ENCODE measurements around the gene TLCD1. TPM values are rescaled to one million over a fixed set of nuclear protein-coding genes. Genes with fewer than 3 reads are reported as not detected.

Gene TLCD1, protein sequence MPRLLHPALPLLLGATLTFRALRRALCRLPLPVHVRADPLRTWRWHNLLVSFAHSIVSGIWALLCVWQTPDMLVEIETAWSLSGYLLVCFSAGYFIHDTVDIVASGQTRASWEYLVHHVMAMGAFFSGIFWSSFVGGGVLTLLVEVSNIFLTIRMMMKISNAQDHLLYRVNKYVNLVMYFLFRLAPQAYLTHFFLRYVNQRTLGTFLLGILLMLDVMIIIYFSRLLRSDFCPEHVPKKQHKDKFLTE
- total RNA-seq (1 to 10 TPM in 4 of 5 donors, not detected in 1; 1.2 to 1.8 (median 1.3) TPM), total RNA-seq (0.20 to 17.7 (median 0.73) reads per million in 29 experiments)
- 0.35 TPM for total RNA-seq (2013)

DNA sequence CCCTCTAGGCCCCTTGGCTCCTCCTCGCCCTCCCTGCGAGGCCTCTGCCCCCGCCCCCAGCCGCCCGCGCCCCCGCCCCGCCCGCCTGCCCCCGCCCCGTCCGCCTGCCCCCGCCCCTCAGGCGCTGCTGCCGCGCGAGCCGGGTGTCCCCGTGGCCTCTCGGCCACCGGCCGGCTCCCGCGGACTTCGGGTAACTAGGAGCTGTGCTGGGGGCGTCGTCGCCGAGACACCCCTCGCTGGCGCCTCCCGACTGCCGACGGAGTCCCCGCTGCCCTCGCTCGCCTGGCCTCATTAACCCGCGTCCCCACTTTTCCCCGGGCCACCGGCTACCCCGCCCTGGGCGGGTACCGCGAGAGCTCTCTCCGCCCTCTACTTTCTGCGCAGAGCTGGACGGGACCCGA lies at the start of gene TLCD1:
TLCD1 (minus strand) TSS at position 8 of the 401 bp plus-strand sequence. CDS start 136 bp downstream, outside the sequence.
- peak within 1 kb of the TSS; percentile 96 to 99 for H3K27ac Mint-ChIP-seq
- no peaks in the 10 kb centered on the region for H3K27me3 Mint-ChIP-seq
- ATAC-seq (replicated peaks in 1 of 4) (peak; percentile 34 to 39 (median 36)), DNase-seq (peak in 27 of 35 experiments; percentile 38 to 78 (median 55))
- ChIA-PET CTCF (interaction anchor here (0.6 to 4.2 kb wide), 23 partner anchors 14 to 1061 kb away, joined by 3 to 197 read pairs (median 7); partner anchors contain the start of genes PHF12 (in 1 of the 2) and TRAF4 (in 1 of the 2)), POLR2A (interaction anchor here (0.6 to 1.6 kb wide), 5 partner anchors 18 to 568 kb away, joined by 3 to 9 read pairs (median 7); partner anchors contain the start of genes FAM222B (in 1 of the 2) and NUFIP2 (in 1 of the 2))
- under 1% methylated on average over 49 of the region's 49 CpGs for WGBS (ENCODE audit: insufficient coverage)
- H3K9me3 Mint-ChIP-seq = no peaks in the 10 kb centered on the region
- peak within 1 kb of the TSS; percentile 86 to 87 for H3K4me3 ChIP-seq (ENCODE audit: control insufficient read depth in 1 of 2, extremely low read depth in 1 of 2, low read length in 1 of 2)
- peaks cover 19% of the 10 kb centered on the region for H3K36me3 Mint-ChIP-seq
- H3K27ac ChIP-seq (ENCODE audit: low read length) = peak within 1 kb of the TSS; percentile 100
- peaks cover 19 to 61% of the 10 kb centered on the region in 2 experiments for H3K4me1 ChIP-seq (ENCODE audit: control insufficient read depth in 1 of 2, extremely low read depth in 1 of 2, insufficient read depth in 2 of 2, low read length in 2 of 2)
- H3K9me3 ChIP-seq = no peaks in the 10 kb centered on the region
- peaks cover 9 to 36% of the 10 kb centered on the region in 2 donors for H3K36me3 ChIP-seq (ENCODE audit: control insufficient read depth in 2 of 2, extremely low read depth in 1 of 2, insufficient read depth in 1 of 2, low read length in 1 of 2)
- no peaks in the 10 kb centered on the region for H3K27me3 ChIP-seq (replicated peaks in 1 of 2; ENCODE audit: control insufficient read depth in 2 of 2, extremely low read depth in 1 of 2, insufficient read depth in 2 of 2, low read length in 1 of 2)
- peaks cover 53 to 65% (median 61%) of the 10 kb centered on the region in 3 donors for H3K4me1 Mint-ChIP-seq
- peak within 1 kb of the TSS; percentile 93 to 100 (median 95) for H3K4me3 Mint-ChIP-seq

GRCh38 chr17:28774206-28774605 lies 48.2 kb upstream of the TLCD1 start:
- Histone ChIP-seq H3K27ac (ENCODE audit: low read length) (no peak overlapping the region), H3K9me3 (no peaks in the 10 kb centered on the region), H3K36me3 (ENCODE audit: control insufficient read depth in 2 of 2, extremely low read depth in 1 of 2, insufficient read depth in 1 of 2, low read length in 1 of 2) (peaks cover 0 to 4% of the 10 kb centered on the region in 2 donors), H3K4me3 (ENCODE audit: control insufficient read depth in 1 of 2, extremely low read depth in 1 of 2, low read length in 1 of 2) (no peak overlapping the region), H3K27me3 (replicated peaks in 1 of 2; ENCODE audit: control insufficient read depth in 2 of 2, extremely low read depth in 1 of 2, insufficient read depth in 2 of 2, low read length in 1 of 2) (no peaks in the 10 kb centered on the region), H3K4me1 (ENCODE audit: control insufficient read depth in 1 of 2, extremely low read depth in 1 of 2, insufficient read depth in 2 of 2, low read length in 2 of 2) (peaks cover 3 to 11% of the 10 kb centered on the region in 2 experiments)
- 97% methylated on average over 3 of the region's 3 CpGs for WGBS (ENCODE audit: insufficient coverage)
- no peak overlapping the region for H3K27ac Mint-ChIP-seq
- ATAC-seq (replicated peaks in 1 of 4) (no peak), DNase-seq (no peak)
- no peak overlapping the region for H3K4me3 Mint-ChIP-seq
- no peaks in the 10 kb centered on the region for H3K9me3 Mint-ChIP-seq
- CTCF ChIA-PET = interaction anchor here in 1 of 2 donors (0.5 to 2.4 kb wide), 3 partner anchors 11 to 57 kb away, joined by 3 to 13 read pairs (median 8); no protein-coding TSS in a partner anchor
- peaks cover 4% of the 10 kb centered on the region for H3K36me3 Mint-ChIP-seq
- no peaks in the 10 kb centered on the region for H3K27me3 Mint-ChIP-seq
- POLR2A ChIA-PET = interaction anchor here in 1 of 2 donors (0.7 kb wide), 2 partner anchors 354 to 1290 kb away, joined by 4 to 6 read pairs; no protein-coding TSS in a partner anchor
- peaks cover 30 to 36% (median 31%) of the 10 kb centered on the region in 3 donors for H3K4me1 Mint-ChIP-seq

DNA sequence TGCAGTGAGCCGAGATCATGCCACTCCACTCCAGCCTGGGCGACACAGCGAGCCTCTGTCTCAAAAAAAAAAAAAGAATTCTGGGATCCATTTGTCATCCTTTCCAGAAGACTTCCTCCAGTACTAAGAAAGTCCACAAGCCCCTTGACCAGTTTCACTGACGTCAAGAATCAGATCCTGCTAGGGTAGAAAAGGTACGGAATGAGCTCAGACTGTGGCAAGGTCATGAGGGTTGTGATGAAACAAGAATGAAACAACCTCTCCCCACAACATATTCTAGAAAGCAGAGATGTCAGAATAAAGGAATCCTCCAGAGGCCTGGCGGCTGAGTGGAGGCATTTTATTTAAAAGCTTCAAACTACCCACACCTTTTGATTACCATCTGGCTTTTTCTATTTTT lies 47.7 kb upstream of the TLCD1 start:
- no peaks in the 10 kb centered on the region for H3K27me3 Mint-ChIP-seq
- Histone ChIP-seq H3K4me1 (ENCODE audit: control insufficient read depth in 1 of 2, extremely low read depth in 1 of 2, insufficient read depth in 2 of 2, low read length in 2 of 2) (peaks cover 3 to 11% of the 10 kb centered on the region in 2 experiments), H3K36me3 (ENCODE audit: control insufficient read depth in 2 of 2, extremely low read depth in 1 of 2, insufficient read depth in 1 of 2, low read length in 1 of 2) (peaks cover 0 to 4% of the 10 kb centered on the region in 2 donors), H3K4me3 (ENCODE audit: control insufficient read depth in 1 of 2, extremely low read depth in 1 of 2, low read length in 1 of 2) (no peak overlapping the region), H3K27ac (ENCODE audit: low read length) (no peak overlapping the region), H3K27me3 (replicated peaks in 1 of 2; ENCODE audit: control insufficient read depth in 2 of 2, extremely low read depth in 1 of 2, insufficient read depth in 2 of 2, low read length in 1 of 2) (no peaks in the 10 kb centered on the region), H3K9me3 (no peaks in the 10 kb centered on the region)
- no peaks in the 10 kb centered on the region for H3K9me3 Mint-ChIP-seq
- CTCF ChIA-PET = interaction anchor here (0.5 to 2.4 kb wide), 6 partner anchors 10 to 121 kb away, joined by 3 to 13 read pairs (median 6); no protein-coding TSS in a partner anchor
- H3K27ac Mint-ChIP-seq = no peak overlapping the region
- no peak for DNase-seq
- H3K4me1 Mint-ChIP-seq = peaks cover 26 to 31% (median 27%) of the 10 kb centered on the region in 3 donors
- no peak overlapping the region for H3K4me3 Mint-ChIP-seq
- ATAC-seq (replicated peaks in 1 of 4) = no peak
- 100% methylated on average over 3 of the region's 6 CpGs for WGBS (ENCODE audit: insufficient coverage)
- no peaks in the 10 kb centered on the region for H3K36me3 Mint-ChIP-seq
- POLR2A ChIA-PET = interaction anchor here (0.6 to 0.7 kb wide), 3 partner anchors 19 to 1290 kb away, joined by 3 to 6 read pairs (median 4); no protein-coding TSS in a partner anchor

- ChIA-PET POLR2A (interaction anchor here in 1 of 2 donors (1.0 kb wide), 1 partner anchor 37 kb away, joined by 3 read pairs; no protein-coding TSS in a partner anchor), CTCF (interaction anchor here (0.6 to 3.0 kb wide), 10 partner anchors 10 to 152 kb away, joined by 3 to 22 read pairs (median 4); partner anchors contain the start of genes DHRS13 (in 1 of the 2), FAM222B (in 1 of the 2), FLOT2 (in 1 of the 2) and NEK8 (in 1 of the 2))
- Mint-ChIP-seq H3K27me3 (no peaks in the 10 kb centered on the region), H3K27ac (no peak overlapping the region), H3K4me3 (no peak overlapping the region), H3K36me3 (peaks cover 8% of the 10 kb centered on the region), H3K9me3 (no peaks in the 10 kb centered on the region), H3K4me1 (peaks cover 4 to 13% (median 7%) of the 10 kb centered on the region in 3 donors)
- Histone ChIP-seq H3K27me3 (replicated peaks in 1 of 2; ENCODE audit: control insufficient read depth in 2 of 2, extremely low read depth in 1 of 2, insufficient read depth in 2 of 2, low read length in 1 of 2) (no peaks in the 10 kb centered on the region), H3K9me3 (no peaks in the 10 kb centered on the region), H3K4me1 (ENCODE audit: control insufficient read depth in 1 of 2, extremely low read depth in 1 of 2, insufficient read depth in 2 of 2, low read length in 2 of 2) (no peaks in the 10 kb centered on the region), H3K36me3 (ENCODE audit: control insufficient read depth in 2 of 2, extremely low read depth in 1 of 2, insufficient read depth in 1 of 2, low read length in 1 of 2) (peaks cover 3 to 29% of the 10 kb centered on the region in 2 donors), H3K27ac (ENCODE audit: low read length) (no peak overlapping the region), H3K4me3 (ENCODE audit: control insufficient read depth in 1 of 2, extremely low read depth in 1 of 2, low read length in 1 of 2) (no peak overlapping the region)
- no peak for ATAC-seq (replicated peaks in 1 of 4)
- no peak for DNase-seq
- 88% methylated on average over 3 of the region's 4 CpGs for WGBS (ENCODE audit: insufficient coverage)
These were observed 39.0 kb upstream of the TLCD1 start for GRCh38 chr17:28765038-28765437.

DNA sequence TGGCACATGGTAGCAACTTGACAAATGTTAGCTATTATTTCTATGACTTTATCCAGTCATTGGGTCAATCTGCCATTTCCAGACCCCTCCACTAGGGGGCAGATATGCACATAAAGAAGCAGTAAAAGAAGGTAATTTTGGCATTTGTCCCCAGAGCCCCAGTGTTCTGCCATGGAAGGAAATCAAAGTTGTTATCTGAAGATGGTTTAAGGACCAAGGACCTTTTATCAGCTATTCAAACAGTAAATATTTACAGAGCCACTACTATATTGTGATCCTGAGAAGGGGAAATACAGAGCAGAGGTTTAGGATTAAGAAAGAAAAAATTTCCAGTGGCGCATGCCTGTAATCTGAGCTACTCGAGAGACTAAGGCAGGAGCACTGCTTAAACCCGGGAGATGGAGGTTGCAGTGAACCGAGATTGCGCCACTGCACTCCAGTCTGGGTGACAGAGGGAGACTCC lies 37.8 kb upstream of the TLCD1 start:
- Mint-ChIP-seq H3K36me3 (peaks cover 16% of the 10 kb centered on the region), H3K4me1 (peaks cover 3 to 6% (median 4%) of the 10 kb centered on the region in 3 donors), H3K9me3 (no peaks in the 10 kb centered on the region), H3K27me3 (no peaks in the 10 kb centered on the region), H3K27ac (peak overlapping the region; percentile 53 to 73), H3K4me3 (no peak overlapping the region)
- ATAC-seq (replicated peaks in 1 of 4) (peak; percentile 61 to 82 (median 75)), DNase-seq (peak; percentile 31 to 84 (median 70))
- ChIA-PET POLR2A (interaction anchor here in 1 of 2 donors (1.0 kb wide), 1 partner anchor 64 kb away, joined by 3 read pairs; no protein-coding TSS in a partner anchor), CTCF (interaction anchor here (0.6 to 3.0 kb wide), 61 partner anchors 9 to 1040 kb away, joined by 3 to 32 read pairs (median 4); partner anchors contain the start of genes FAM222B (in 2 of the 2), FLOT2 (in 2 of the 2), TLCD1 (in 2 of the 2) and DHRS13 (in 1 of the 2))
- H3K27ac ChIP-seq (ENCODE audit: low read length) = no peak overlapping the region
- no peaks in the 10 kb centered on the region for H3K9me3 ChIP-seq
- 83% methylated on average over 1 of the region's 5 CpGs for WGBS (ENCODE audit: insufficient coverage)
- no peaks in the 10 kb centered on the region for H3K27me3 ChIP-seq (replicated peaks in 1 of 2; ENCODE audit: control insufficient read depth in 2 of 2, extremely low read depth in 1 of 2, insufficient read depth in 2 of 2, low read length in 1 of 2)
- H3K4me1 ChIP-seq (ENCODE audit: control insufficient read depth in 1 of 2, extremely low read depth in 1 of 2, insufficient read depth in 2 of 2, low read length in 2 of 2) = no peaks in the 10 kb centered on the region
- peaks cover 4 to 40% of the 10 kb centered on the region in 2 donors for H3K36me3 ChIP-seq (ENCODE audit: control insufficient read depth in 2 of 2, extremely low read depth in 1 of 2, insufficient read depth in 1 of 2, low read length in 1 of 2)
- H3K4me3 ChIP-seq (ENCODE audit: control insufficient read depth in 1 of 2, extremely low read depth in 1 of 2, low read length in 1 of 2) = no peak overlapping the region

All from T-cell (primary cell).